ENCODE data around the gene KDM6A.
"Not testable (repeated sequence)": the region's sequence is repeated elsewhere in the genome, so short reads cannot be mapped to it uniquely, and the experiment has no call there.

KDM6A gene

GRCh38 chrX:44996277-44996676, 123.3 kb downstream of the KDM6A start:
- Histone ChIP-seq H4K8ac (ENCODE audit: low read depth, low read length) (no peak overlapping the region), H3K4me1 (ENCODE audit: control insufficient read depth in 1 of 2, insufficient read depth in 2 of 2, low read length in 2 of 2) (peaks cover 0 to 4% of the 10 kb centered on the region in 2 experiments), H3K79me1 (ENCODE audit: low read length) (no peaks in the 10 kb centered on the region), H3K27ac (ENCODE audit: low read depth, low read length) (no peak overlapping the region), H2BK120ac (ENCODE audit: insufficient read depth, low read length, poor library complexity) (no peak overlapping the region), H2BK12ac (ENCODE audit: low read length) (no peak overlapping the region), H3K36me3 (ENCODE audit: control insufficient read depth in 1 of 2, insufficient read depth in 2 of 2, low read length in 2 of 2) (peaks cover 0 to 2% of the 10 kb centered on the region in 2 experiments), H4K91ac (ENCODE audit: low read depth, low read length) (no peak overlapping the region), H3K23ac (ENCODE audit: low read length) (no peak overlapping the region), H3K4me2 (ENCODE audit: low read length) (no peak overlapping the region), H3K27me3 (ENCODE audit: insufficient read depth, low read length) (no peaks in the 10 kb centered on the region), H3K14ac (ENCODE audit: low read length) (no peak overlapping the region), H3K9me3 (ENCODE audit: insufficient read depth, low read depth, low read length) (no peaks in the 10 kb centered on the region), H2BK5ac (ENCODE audit: low read depth, low read length, poor library complexity) (no peak overlapping the region), H3K79me2 (ENCODE audit: control insufficient read depth, insufficient read depth, low read length, poor library complexity) (peaks cover 5% of the 10 kb centered on the region), H3K9ac (ENCODE audit: low read length) (no peak overlapping the region), H3K18ac (ENCODE audit: low read length) (no peak overlapping the region), H3K4me3 (ENCODE audit: low read depth, low read length) (no peak overlapping the region), H4K12ac (ENCODE audit: low read depth, low read length) (no peak overlapping the region), H2AK5ac (ENCODE audit: low read length) (no peak overlapping the region), H3K4ac (ENCODE audit: low read depth, low read length) (peak overlapping the region; percentile 95), H2AFZ (ENCODE audit: insufficient read depth, low read length, poor library complexity) (no peak overlapping the region)
- WGBS (ENCODE audit: extremely low coverage, insufficient coverage, insufficient read length): no CpG with 5 or more reads among the region's 2 CpGs
- no peak for DNase-seq

GRCh38 chrX:44997282-44997812, 124.4 kb downstream of the KDM6A start:
- no peaks in the 10 kb centered on the region for H3K9me3 ChIP-seq (ENCODE audit: insufficient read depth, low read depth, low read length)
- no CpG with 5 or more reads among the region's 10 CpGs for WGBS (ENCODE audit: extremely low coverage, insufficient coverage, insufficient read length)
- H3K4me2 ChIP-seq (ENCODE audit: low read length): no peak overlapping the region
- peaks cover 0 to 2% of the 10 kb centered on the region in 2 experiments for H3K36me3 ChIP-seq (ENCODE audit: control insufficient read depth in 1 of 2, insufficient read depth in 2 of 2, low read length in 2 of 2)
- H3K18ac ChIP-seq (ENCODE audit: low read length): no peak overlapping the region
- DNase-seq: no peak
- no peak overlapping the region for H4K8ac ChIP-seq (ENCODE audit: low read depth, low read length)
- no peak overlapping the region for H4K91ac ChIP-seq (ENCODE audit: low read depth, low read length)
- H3K4me3 ChIP-seq (ENCODE audit: low read depth, low read length): no peak overlapping the region
- H4K12ac ChIP-seq (ENCODE audit: low read depth, low read length): no peak overlapping the region
- no peak overlapping the region for H2AK5ac ChIP-seq (ENCODE audit: low read length)
- no peak overlapping the region for H2BK12ac ChIP-seq (ENCODE audit: low read length)
- no peak overlapping the region for H3K27ac ChIP-seq (ENCODE audit: low read depth, low read length)
- H2BK120ac ChIP-seq (ENCODE audit: insufficient read depth, low read length, poor library complexity): no peak overlapping the region
- no peaks in the 10 kb centered on the region for H3K27me3 ChIP-seq (ENCODE audit: insufficient read depth, low read length)
- no peak overlapping the region for H3K14ac ChIP-seq (ENCODE audit: low read length)
- no peak overlapping the region for H2AFZ ChIP-seq (ENCODE audit: insufficient read depth, low read length, poor library complexity)
- H3K79me2 ChIP-seq (ENCODE audit: control insufficient read depth, insufficient read depth, low read length, poor library complexity): peaks cover 5% of the 10 kb centered on the region
- H3K79me1 ChIP-seq (ENCODE audit: low read length): no peaks in the 10 kb centered on the region
- H2BK5ac ChIP-seq (ENCODE audit: low read depth, low read length, poor library complexity): no peak overlapping the region
- peak overlapping the region; percentile 35 for H3K4ac ChIP-seq (ENCODE audit: low read depth, low read length)
- H3K9ac ChIP-seq (ENCODE audit: low read length): no peak overlapping the region
- peaks cover 0 to 6% of the 10 kb centered on the region in 2 experiments for H3K4me1 ChIP-seq (ENCODE audit: control insufficient read depth in 1 of 2, insufficient read depth in 2 of 2, low read length in 2 of 2)
- no peak overlapping the region for H3K23ac ChIP-seq (ENCODE audit: low read length)

GRCh38 chrX:44997888-44998287, 124.9 kb downstream of the KDM6A start:
- no peak overlapping the region for H2AFZ ChIP-seq (ENCODE audit: insufficient read depth, low read length, poor library complexity)
- H3K27me3 ChIP-seq (ENCODE audit: insufficient read depth, low read length): no peaks in the 10 kb centered on the region
- H3K4ac ChIP-seq (ENCODE audit: low read depth, low read length): no peak overlapping the region
- peaks cover 0 to 2% of the 10 kb centered on the region in 2 experiments for H3K36me3 ChIP-seq (ENCODE audit: control insufficient read depth in 1 of 2, insufficient read depth in 2 of 2, low read length in 2 of 2)
- H3K4me3 ChIP-seq (ENCODE audit: low read depth, low read length): no peak overlapping the region
- no peak overlapping the region for H4K91ac ChIP-seq (ENCODE audit: low read depth, low read length)
- no peak for DNase-seq
- no peak overlapping the region for H2BK12ac ChIP-seq (ENCODE audit: low read length)
- H3K79me1 ChIP-seq (ENCODE audit: low read length): no peaks in the 10 kb centered on the region
- H3K4me1 ChIP-seq (ENCODE audit: control insufficient read depth in 1 of 2, insufficient read depth in 2 of 2, low read length in 2 of 2): peaks cover 0 to 6% of the 10 kb centered on the region in 2 experiments
- no peak overlapping the region for H4K8ac ChIP-seq (ENCODE audit: low read depth, low read length)
- no peak overlapping the region for H3K4me2 ChIP-seq (ENCODE audit: low read length)
- H2BK5ac ChIP-seq (ENCODE audit: low read depth, low read length, poor library complexity): no peak overlapping the region
- peaks cover 5% of the 10 kb centered on the region for H3K79me2 ChIP-seq (ENCODE audit: control insufficient read depth, insufficient read depth, low read length, poor library complexity)
- H2AK5ac ChIP-seq (ENCODE audit: low read length): no peak overlapping the region
- no peak overlapping the region for H3K14ac ChIP-seq (ENCODE audit: low read length)
- H2BK120ac ChIP-seq (ENCODE audit: insufficient read depth, low read length, poor library complexity): no peak overlapping the region
- H3K27ac ChIP-seq (ENCODE audit: low read depth, low read length): no peak overlapping the region
- H4K12ac ChIP-seq (ENCODE audit: low read depth, low read length): no peak overlapping the region
- no peak overlapping the region for H3K18ac ChIP-seq (ENCODE audit: low read length)
- H3K9ac ChIP-seq (ENCODE audit: low read length): no peak overlapping the region
- H3K23ac ChIP-seq (ENCODE audit: low read length): no peak overlapping the region
- WGBS (ENCODE audit: extremely low coverage, insufficient coverage, insufficient read length): no CpG with 5 or more reads among the region's 1 CpG
- H3K9me3 ChIP-seq (ENCODE audit: insufficient read depth, low read depth, low read length): no peaks in the 10 kb centered on the region

GRCh38 chrX:44999237-44999636, 126.2 kb downstream of the KDM6A start:
- H4K12ac ChIP-seq (ENCODE audit: low read depth, low read length); H3K4me3 ChIP-seq (ENCODE audit: low read depth, low read length); H3K23ac ChIP-seq (ENCODE audit: low read length); H3K79me2 ChIP-seq (ENCODE audit: control insufficient read depth, insufficient read depth, low read length, poor library complexity); H4K91ac ChIP-seq (ENCODE audit: low read depth, low read length); H2BK5ac ChIP-seq (ENCODE audit: low read depth, low read length, poor library complexity); H2BK120ac ChIP-seq (ENCODE audit: insufficient read depth, low read length, poor library complexity); H3K27me3 ChIP-seq (ENCODE audit: insufficient read depth, low read length); H2AFZ ChIP-seq (ENCODE audit: insufficient read depth, low read length, poor library complexity); H3K9ac ChIP-seq (ENCODE audit: low read length); H3K9me3 ChIP-seq (ENCODE audit: insufficient read depth, low read depth, low read length); H3K79me1 ChIP-seq (ENCODE audit: low read length); H3K14ac ChIP-seq (ENCODE audit: low read length); H3K4me2 ChIP-seq (ENCODE audit: low read length); H3K36me3 ChIP-seq (ENCODE audit: control insufficient read depth in 1 of 2, insufficient read depth in 2 of 2, low read length in 2 of 2); H3K18ac ChIP-seq (ENCODE audit: low read length); H4K8ac ChIP-seq (ENCODE audit: low read depth, low read length); DNase-seq; H2BK12ac ChIP-seq (ENCODE audit: low read length); H3K4ac ChIP-seq (ENCODE audit: low read depth, low read length); H2AK5ac ChIP-seq (ENCODE audit: low read length); H3K27ac ChIP-seq (ENCODE audit: low read depth, low read length): not testable (repeated sequence)
- no CpG with 5 or more reads among the region's 8 CpGs for WGBS (ENCODE audit: extremely low coverage, insufficient coverage, insufficient read length)
- peaks cover 0 to 11% of the 10 kb centered on the region in 2 experiments for H3K4me1 ChIP-seq (ENCODE audit: control insufficient read depth in 1 of 2, insufficient read depth in 2 of 2, low read length in 2 of 2)

Measured in trophoblast cell (in vitro differentiated cells and primary cell).